T47D (cell line): Measurements from ENCODE around the gene RER1.

ENCODE experiments used
- DNase-seq, 2 experiments: peaks; one replicate each; pipeline versions ENCODE4 v3.0.0 to v3.0.0-alpha.2; 2011 to 2012; ENCODE audit warnings: low read depth in 1 of 2, low spot score in 1 of 2
- JUND ChIP-seq: IDR thresholded peaks from 2 replicates; pipeline ENCODE4 v1.6.1; 2012; ENCODE audit warnings: low read depth
- in situ Hi-C: cut with HindIII; loops from 2 replicates; pipeline ENCODE4 v1.10.0; 2016; ENCODE audit warnings: low sequenced_read_pairs, low pct_unique_long_range_greater_than_20kb

RER1 gene

GRCh38 chr1:2349806-2350205 lies 41.8 kb upstream of the RER1 start:
- TF ChIP-seq JUND, result no peak
- no peak for DNase-seq
- in situ Hi-C loops, result no loop called here

- in situ Hi-C loops, result no loop called here
- no peak for TF ChIP-seq JUND
- DNase-seq, result no peak
These were observed 41.1 kb upstream of the RER1 start for GRCh38 chr1:2350501-2350900.

GRCh38 chr1:2350911-2351655 lies 40.6 kb upstream of the RER1 start:
- no peak for TF ChIP-seq JUND
- in situ Hi-C loops, result no loop called here

GRCh38 chr1:2351723-2352122 lies 39.9 kb upstream of the RER1 start:
- in situ Hi-C loops, result no loop called here
- TF ChIP-seq JUND, result no peak
- no peak for DNase-seq

More at GRCh38 chr1:2350911-2351655, 40.6 kb upstream of the RER1 start:
- no peak for DNase-seq

- no peak for TF ChIP-seq JUND
- in situ Hi-C loops, result no loop called here
- DNase-seq, result no peak
These were observed 39.2 kb upstream of the RER1 start for GRCh38 chr1:2352341-2352896.

GRCh38 chr1:2352897-2353550 lies 38.6 kb upstream of the RER1 start:
- DNase-seq, result no peak
- no peak for TF ChIP-seq JUND
- in situ Hi-C loops, result no loop called here

GRCh38 chr1:2353551-2354438 lies 37.8 kb upstream of the RER1 start:
- no peak for TF ChIP-seq JUND
- DNase-seq, result no peak
- in situ Hi-C loops, result no loop called here

- in situ Hi-C loops, result no loop called here
- TF ChIP-seq JUND, result no peak
These were observed 36.9 kb upstream of the RER1 start for GRCh38 chr1:2354511-2355372.

GRCh38 chr1:2355373-2356261 lies 36.0 kb upstream of the RER1 start:
- DNase-seq, result no peak
- in situ Hi-C loops, result no loop called here
- no peak for TF ChIP-seq JUND

More at GRCh38 chr1:2354511-2355372, 36.9 kb upstream of the RER1 start:
- no peak for DNase-seq

- in situ Hi-C loops, result no loop called here
- no peak for TF ChIP-seq JUND
These were observed 35.2 kb upstream of the RER1 start for GRCh38 chr1:2356401-2356800.

More at GRCh38 chr1:2356401-2356800, 35.2 kb upstream of the RER1 start:
- no peak for DNase-seq
